Thyroid gland (tissue), 4 donors: ENCODE data around the gene ACOT13.
"Not testable (repeated sequence)": the region's sequence is repeated elsewhere in the genome, so short reads cannot be mapped to it uniquely, and the experiment has no call there.

Experiments
- CTCF ChIP-seq, 6 experiments: fragments of 200-600 bp in 3 of 6; fragments of 450-650 bp in 3 of 6; sonication (generic) in 3 of 6; IDR thresholded peaks; one replicate each; pipeline ENCODE4 v1.5.1; 2016 to 2019; ENCODE audit warnings: antibody characterized with exemption in 6 of 6, mild to moderate bottlenecking in 2 of 6, inconsistent platforms in 1 of 6, moderate library complexity in 1 of 6
- POLR2A ChIP-seq, 2 donors: fragments of 450-650 bp; IDR thresholded peaks; one replicate each; pipeline ENCODE4 v1.6.1; 2017; ENCODE audit warnings: antibody characterized with exemption in 2 of 2, mild to moderate bottlenecking in 2 of 2, moderate library complexity in 1 of 2

DNA sequence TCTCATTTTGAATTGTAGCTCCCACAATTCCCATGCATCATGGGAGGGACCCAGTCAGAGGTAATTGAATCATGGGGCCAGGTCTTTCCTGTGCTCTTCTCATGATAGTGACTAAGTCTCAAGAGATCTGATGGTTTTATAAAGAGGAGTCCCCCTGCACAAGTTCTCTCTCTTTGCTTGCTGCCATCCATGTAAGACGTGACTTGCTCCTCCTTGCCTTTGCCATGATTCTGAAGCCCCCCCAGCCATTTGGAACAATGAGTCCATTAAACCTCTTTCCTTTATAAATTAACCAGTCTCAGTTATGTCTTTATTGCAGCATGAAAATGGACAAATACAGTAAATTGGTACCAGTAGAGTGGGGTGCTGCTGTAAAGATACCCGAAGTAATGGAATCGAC, 63.8 kb downstream of the ACOT13 start:
- not testable (repeated sequence) for TF ChIP-seq CTCF, POLR2A (IDR thresholded peaks at IDR 0.05)
